ENCODE results near the gene LRRIQ1.

LRRIQ1 gene

DNA sequence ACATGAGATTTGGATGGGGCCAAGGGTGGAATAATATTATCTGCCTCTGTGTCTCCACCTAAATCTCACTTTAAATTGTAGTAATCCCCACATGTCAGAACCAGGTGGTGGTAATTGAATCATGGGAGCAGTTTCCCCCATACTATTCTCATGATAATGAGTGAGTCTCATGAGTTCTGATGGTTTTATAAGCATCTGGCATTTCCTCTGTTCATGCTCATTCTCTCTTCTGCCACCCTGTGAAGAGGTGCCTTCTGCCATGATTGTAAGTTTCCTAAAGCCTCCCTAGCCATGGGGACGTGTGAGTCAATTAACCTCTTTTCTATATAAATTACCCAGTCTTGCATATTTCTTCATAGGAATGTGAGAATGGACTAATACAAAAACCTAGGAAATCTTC lies 29.9 kb upstream of the LRRIQ1 start:
- Histone ChIP-seq H3K4me3 (ENCODE audit: low read depth, low read length, poor library complexity, severe bottlenecking) (no peak overlapping the region), H3K27me3 (ENCODE audit: insufficient read depth, low read length) (no peaks in the 10 kb centered on the region), H3K9ac (ENCODE audit: low read length) (no peak overlapping the region), H3K9me3 (ENCODE audit: low read length) (no peaks in the 10 kb centered on the region), H3K9me2 (ENCODE audit: low read depth, low read length) (no peaks in the 10 kb centered on the region), H4K20me1 (ENCODE audit: insufficient read depth, low read length) (no peaks in the 10 kb centered on the region), H3K27ac (ENCODE audit: low read depth, low read length, poor library complexity, severe bottlenecking) (no peak overlapping the region), H3K4me1 (ENCODE audit: insufficient read depth, low read length, severe bottlenecking) (no peaks in the 10 kb centered on the region), H3F3A (ENCODE audit: insufficient read depth, low read length) (no peaks in the 10 kb centered on the region), H2AFZ (ENCODE audit: low read length) (no peak overlapping the region), H3K4me2 (ENCODE audit: low read length) (no peak overlapping the region), H3K79me2 (ENCODE audit: insufficient read depth, low read length) (no peaks in the 10 kb centered on the region), H3K36me3 (ENCODE audit: insufficient read depth, low read length) (no peaks in the 10 kb centered on the region)
- TF ChIP-seq EZH2 (IDR thresholded peaks at IDR 0.05; ENCODE audit: borderline replicate concordance, low read length): no peak
- TF ChIP-seq, protein P1, sequence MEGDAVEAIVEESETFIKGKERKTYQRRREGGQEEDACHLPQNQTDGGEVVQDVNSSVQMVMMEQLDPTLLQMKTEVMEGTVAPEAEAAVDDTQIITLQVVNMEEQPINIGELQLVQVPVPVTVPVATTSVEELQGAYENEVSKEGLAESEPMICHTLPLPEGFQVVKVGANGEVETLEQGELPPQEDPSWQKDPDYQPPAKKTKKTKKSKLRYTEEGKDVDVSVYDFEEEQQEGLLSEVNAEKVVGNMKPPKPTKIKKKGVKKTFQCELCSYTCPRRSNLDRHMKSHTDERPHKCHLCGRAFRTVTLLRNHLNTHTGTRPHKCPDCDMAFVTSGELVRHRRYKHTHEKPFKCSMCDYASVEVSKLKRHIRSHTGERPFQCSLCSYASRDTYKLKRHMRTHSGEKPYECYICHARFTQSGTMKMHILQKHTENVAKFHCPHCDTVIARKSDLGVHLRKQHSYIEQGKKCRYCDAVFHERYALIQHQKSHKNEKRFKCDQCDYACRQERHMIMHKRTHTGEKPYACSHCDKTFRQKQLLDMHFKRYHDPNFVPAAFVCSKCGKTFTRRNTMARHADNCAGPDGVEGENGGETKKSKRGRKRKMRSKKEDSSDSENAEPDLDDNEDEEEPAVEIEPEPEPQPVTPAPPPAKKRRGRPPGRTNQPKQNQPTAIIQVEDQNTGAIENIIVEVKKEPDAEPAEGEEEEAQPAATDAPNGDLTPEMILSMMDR (IDR thresholded peaks at IDR 0.05; ENCODE audit: low read length): no peak

DNA sequence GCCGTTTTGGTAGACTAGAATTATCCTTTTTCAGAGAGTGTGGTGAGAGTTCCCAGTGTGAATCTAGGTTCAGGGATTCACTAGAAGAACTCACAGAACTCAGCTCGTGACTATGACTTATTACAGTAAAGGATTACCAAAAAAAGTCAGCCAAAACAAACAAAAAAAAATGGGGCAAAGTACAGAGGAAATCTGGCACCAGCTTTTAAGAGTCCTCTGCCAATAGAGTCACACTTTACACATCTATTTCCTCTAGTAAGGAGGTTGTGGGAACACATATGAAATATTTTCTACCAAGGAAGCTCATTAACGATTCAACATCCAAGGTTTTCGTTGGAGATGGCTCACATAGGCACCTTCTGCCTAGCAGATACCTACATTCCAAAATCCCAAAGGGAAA lies 28.3 kb upstream of the LRRIQ1 start:
- no peak overlapping the region for H3K4me2 ChIP-seq (ENCODE audit: low read length)
- TF ChIP-seq EZH2 (IDR thresholded peaks at IDR 0.05; ENCODE audit: borderline replicate concordance, low read length): no peak
- TF ChIP-seq, protein P1 (IDR thresholded peaks at IDR 0.05; ENCODE audit: low read length): no peak
- H4K20me1 ChIP-seq (ENCODE audit: insufficient read depth, low read length): no peaks in the 10 kb centered on the region
- H2AFZ ChIP-seq (ENCODE audit: low read length): no peak overlapping the region
- H3K79me2 ChIP-seq (ENCODE audit: insufficient read depth, low read length): no peaks in the 10 kb centered on the region
- H3K27me3 ChIP-seq (ENCODE audit: insufficient read depth, low read length): no peaks in the 10 kb centered on the region
- H3K27ac ChIP-seq (ENCODE audit: low read depth, low read length, poor library complexity, severe bottlenecking): no peak overlapping the region
- H3K9me2 ChIP-seq (ENCODE audit: low read depth, low read length): no peaks in the 10 kb centered on the region
- no peaks in the 10 kb centered on the region for H3K9me3 ChIP-seq (ENCODE audit: low read length)
- no peaks in the 10 kb centered on the region for H3F3A ChIP-seq (ENCODE audit: insufficient read depth, low read length)
- H3K4me3 ChIP-seq (ENCODE audit: low read depth, low read length, poor library complexity, severe bottlenecking): no peak overlapping the region
- H3K4me1 ChIP-seq (ENCODE audit: insufficient read depth, low read length, severe bottlenecking): no peaks in the 10 kb centered on the region
- no peaks in the 10 kb centered on the region for H3K36me3 ChIP-seq (ENCODE audit: insufficient read depth, low read length)
- no peak overlapping the region for H3K9ac ChIP-seq (ENCODE audit: low read length)

DNA sequence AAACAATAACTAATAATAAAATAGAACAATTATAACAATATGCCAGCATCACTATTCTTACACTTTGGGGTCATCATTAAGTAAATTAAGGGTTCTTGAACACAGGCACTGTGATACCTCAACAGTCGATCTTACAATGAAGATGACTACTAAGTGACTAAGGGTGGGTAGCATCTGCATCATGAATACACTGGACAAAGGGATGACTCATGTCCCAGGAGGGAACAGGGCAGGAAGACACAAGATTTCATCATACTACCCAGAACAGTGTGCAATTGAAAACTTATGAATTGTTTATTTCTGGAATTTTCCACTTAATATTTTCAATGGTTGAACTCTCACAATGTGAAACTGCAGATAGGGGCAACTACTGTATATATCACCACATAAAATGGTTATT lies 19.7 kb upstream of the LRRIQ1 start:
- H3F3A ChIP-seq (ENCODE audit: insufficient read depth, low read length): no peaks in the 10 kb centered on the region
- no peak overlapping the region for H2AFZ ChIP-seq (ENCODE audit: low read length)
- H3K36me3 ChIP-seq (ENCODE audit: insufficient read depth, low read length): no peaks in the 10 kb centered on the region
- TF ChIP-seq, protein P1 (IDR thresholded peaks at IDR 0.05; ENCODE audit: low read length): no peak
- TF ChIP-seq EZH2 (IDR thresholded peaks at IDR 0.05; ENCODE audit: borderline replicate concordance, low read length): no peak
- H3K4me3 ChIP-seq (ENCODE audit: low read depth, low read length, poor library complexity, severe bottlenecking): no peak overlapping the region
- H3K4me2 ChIP-seq (ENCODE audit: low read length): no peak overlapping the region
- no peaks in the 10 kb centered on the region for H3K9me2 ChIP-seq (ENCODE audit: low read depth, low read length)
- no peaks in the 10 kb centered on the region for H3K9me3 ChIP-seq (ENCODE audit: low read length)
- no peaks in the 10 kb centered on the region for H4K20me1 ChIP-seq (ENCODE audit: insufficient read depth, low read length)
- no peaks in the 10 kb centered on the region for H3K4me1 ChIP-seq (ENCODE audit: insufficient read depth, low read length, severe bottlenecking)
- no peaks in the 10 kb centered on the region for H3K27me3 ChIP-seq (ENCODE audit: insufficient read depth, low read length)
- H3K27ac ChIP-seq (ENCODE audit: low read depth, low read length, poor library complexity, severe bottlenecking): no peak overlapping the region
- no peaks in the 10 kb centered on the region for H3K79me2 ChIP-seq (ENCODE audit: insufficient read depth, low read length)
- H3K9ac ChIP-seq (ENCODE audit: low read length): no peak overlapping the region
